ENCODE results near the gene SIVA1. TPM values are rescaled to one million over a fixed set of nuclear protein-coding genes. Genes with fewer than 3 reads are reported as not detected.

SIVA1 gene
- total and polyA plus RNA-seq, 9 of the 15 experiments (the other 6 are each of a cell fraction or from before 2014, with no cell fraction given): 4.2 to 186 (median 54.2) TPM

DNA sequence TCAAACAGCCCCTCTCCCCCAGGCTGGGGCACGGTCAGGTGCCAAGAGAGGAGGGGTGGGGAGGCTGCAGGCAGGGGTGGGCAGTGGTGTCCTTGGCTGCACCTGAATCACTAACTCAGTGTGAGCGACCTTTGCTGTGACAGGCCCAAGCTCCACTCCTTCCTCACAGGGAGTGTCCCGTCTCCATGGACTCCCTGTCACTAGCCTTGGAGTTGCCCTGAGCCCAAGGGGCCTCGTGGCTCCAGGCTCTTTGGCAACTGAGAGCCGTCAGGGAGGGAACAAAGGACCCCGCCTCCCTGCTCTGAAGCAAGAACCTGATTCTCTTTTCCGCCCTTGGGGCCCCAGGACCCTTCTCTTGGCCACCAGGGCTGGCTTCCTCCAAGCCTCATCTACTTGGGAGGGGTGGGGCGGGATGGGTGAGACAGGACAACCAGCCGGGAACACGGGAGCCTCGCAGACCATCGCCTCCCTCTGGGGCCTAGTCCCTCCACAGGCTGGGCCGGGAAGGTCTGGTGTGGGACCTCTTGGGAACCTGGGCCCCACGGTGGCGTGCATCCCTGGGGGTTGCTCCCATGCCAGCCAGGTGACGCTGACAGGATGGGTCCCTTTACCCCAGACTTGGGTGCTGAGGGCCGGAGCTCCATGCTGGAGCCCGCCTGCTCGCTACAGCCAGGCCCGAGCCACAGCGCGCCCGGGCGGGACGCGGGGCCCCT is 29.9 kb upstream of the SIVA1 start:
- H4K20me1 ChIP-seq (replicated peaks; ENCODE audit: control insufficient read depth, insufficient read depth, low read length): no peaks in the 10 kb centered on the region
- WGBS (ENCODE audit: insufficient coverage, low coverage, missing lambda C conversion rate): 14% methylated on average over 13 of the region's 26 CpGs
- peaks cover 13% of the 10 kb centered on the region for H3K79me2 ChIP-seq (ENCODE audit: control insufficient read depth, insufficient read depth, low read length)
- ATAC-seq (no peak), DNase-seq (ENCODE audit: extremely low read depth in 1 of 4, low spot score in 3 of 4) (peak in 1 of 4 experiments; percentile 11), FAIRE-seq (no peak)
- no peaks in the 10 kb centered on the region for H3K9me1 ChIP-seq (ENCODE audit: control insufficient read depth, insufficient read depth, low read length)
- ChIA-PET CTCF (ENCODE audit: low intra/inter-chr PET ratio) (no interaction called here), POLR2A (no interaction called here)
- H3K36me3 ChIP-seq (ENCODE audit: control insufficient read depth, insufficient read depth, low read length): no peaks in the 10 kb centered on the region
- no peaks in the 10 kb centered on the region for H3K27me3 ChIP-seq (ENCODE audit: control insufficient read depth in 2 of 2, insufficient read depth in 2 of 2, low read length in 2 of 2)
- TF ChIP-seq CBFB (CRISPR knock-in tag; IDR thresholded peaks at IDR 0.05) (0 out of 2 replicates have a peak, but pooled peaks have one; percentile 20), ZNF511 (CRISPR knock-in tag; IDR thresholded peaks at IDR 0.05) (no peak), PCBP1 (IDR thresholded peaks at IDR 0.05; ENCODE audit: low read depth, low read length, poor library complexity, severe bottlenecking) (peak; percentile 15)
- H3K4me3 ChIP-seq: peak overlapping the region; percentile 66
- BruUV-seq (replicated peaks): no TSS peak
- H3K9me3 ChIP-seq (replicated peaks; ENCODE audit: control insufficient read depth, insufficient read depth, low read depth, low read length): no peaks in the 10 kb centered on the region
- no peak overlapping the region for H3K27ac ChIP-seq (ENCODE audit: extremely low read depth, low read depth, low read length)
- H3K4me2 ChIP-seq (ENCODE audit: insufficient read depth, low read length): 0 out of 2 replicates have a peak overlapping the region, but pooled peaks have one; percentile 89
- H2AFZ ChIP-seq (ENCODE audit: low read depth, low read length): 0 out of 2 replicates have a peak overlapping the region, but pooled peaks have one; percentile 40
- H3K9ac ChIP-seq (ENCODE audit: insufficient read depth in 1 of 2, low read depth in 2 of 2, low read length in 2 of 2): peak overlapping the region in 1 of 2 experiments; percentile 89; a peak in 2 of 4 replicates
- in situ Hi-C loops (cut with MboI) (no loop called here), intact Hi-C loops (cut with micrococcal nuclease) (no loop called here)
- peaks cover 7 to 66% of the 10 kb centered on the region in 2 experiments; a peak in 3 of 5 replicates for H3K4me1 ChIP-seq (replicated peaks in 1 of 2; ENCODE audit: control insufficient read depth in 2 of 2, insufficient read depth in 2 of 2, low read length in 2 of 2)

Measured in K562 (cell line).